Activated T-cell treated with anti-CD3 and anti-CD28 coated beads for 24 hours (primary cell): ENCODE results near the gene ERG.

Experiments
- DNase-seq: peaks from one replicate; pipeline ENCODE4 v3.0.0-alpha.2; 2020; ENCODE audit warnings: low read depth

Gene ERG

GRCh38 chr21:38433471-38433870, 64.8 kb downstream of the ERG start:
- DNase-seq = no peak

DNA sequence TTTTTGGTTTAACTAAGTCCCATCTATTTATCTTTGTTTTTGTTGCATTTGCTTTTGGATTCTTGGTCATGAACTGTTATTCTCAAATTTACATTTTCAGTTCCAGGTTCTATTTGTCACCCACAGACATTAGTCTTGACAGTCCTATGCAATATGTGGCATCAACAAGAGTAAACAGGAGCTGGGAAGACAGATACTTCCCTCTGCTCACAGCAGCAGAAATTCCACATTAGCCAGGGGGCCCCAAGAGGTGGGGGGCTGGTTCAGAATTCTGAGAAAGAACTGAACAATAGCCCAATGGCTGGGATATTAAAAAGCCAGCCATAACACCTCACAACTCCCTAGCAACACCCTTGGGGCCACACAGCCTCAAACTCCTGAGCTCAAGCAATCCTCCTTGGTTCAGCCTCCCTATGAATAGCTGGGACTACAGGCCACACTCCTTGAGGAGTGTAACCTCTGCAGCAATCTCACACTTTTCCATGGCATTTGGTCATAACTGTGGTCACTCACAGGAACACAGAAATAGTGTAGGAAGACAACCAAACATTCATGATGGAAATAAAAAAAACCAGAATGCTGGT, 67.8 kb downstream of the ERG start:
- DNase-seq = no peak

GRCh38 chr21:38429011-38429410, 69.3 kb downstream of the ERG start:
- no peak for DNase-seq

DNA sequence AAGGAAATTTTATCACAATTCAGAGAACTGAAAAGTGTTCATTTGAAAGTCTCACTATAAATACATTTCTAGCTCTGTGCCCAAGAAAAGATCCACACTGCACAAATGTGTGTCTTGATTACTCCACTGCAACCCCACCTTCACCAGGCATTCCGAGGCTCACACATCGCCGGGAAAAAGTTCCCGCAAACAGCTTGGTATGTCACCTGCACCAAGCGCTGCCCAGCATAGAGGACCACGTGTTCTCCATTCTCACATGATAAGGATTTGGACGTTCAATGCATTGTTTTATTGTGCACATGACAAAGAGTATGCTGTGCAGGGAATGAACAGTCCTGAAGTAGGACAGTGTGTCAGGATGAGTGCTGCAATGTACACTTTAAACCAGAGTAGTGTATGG, 70.1 kb downstream of the ERG start:
- DNase-seq = no peak

DNA sequence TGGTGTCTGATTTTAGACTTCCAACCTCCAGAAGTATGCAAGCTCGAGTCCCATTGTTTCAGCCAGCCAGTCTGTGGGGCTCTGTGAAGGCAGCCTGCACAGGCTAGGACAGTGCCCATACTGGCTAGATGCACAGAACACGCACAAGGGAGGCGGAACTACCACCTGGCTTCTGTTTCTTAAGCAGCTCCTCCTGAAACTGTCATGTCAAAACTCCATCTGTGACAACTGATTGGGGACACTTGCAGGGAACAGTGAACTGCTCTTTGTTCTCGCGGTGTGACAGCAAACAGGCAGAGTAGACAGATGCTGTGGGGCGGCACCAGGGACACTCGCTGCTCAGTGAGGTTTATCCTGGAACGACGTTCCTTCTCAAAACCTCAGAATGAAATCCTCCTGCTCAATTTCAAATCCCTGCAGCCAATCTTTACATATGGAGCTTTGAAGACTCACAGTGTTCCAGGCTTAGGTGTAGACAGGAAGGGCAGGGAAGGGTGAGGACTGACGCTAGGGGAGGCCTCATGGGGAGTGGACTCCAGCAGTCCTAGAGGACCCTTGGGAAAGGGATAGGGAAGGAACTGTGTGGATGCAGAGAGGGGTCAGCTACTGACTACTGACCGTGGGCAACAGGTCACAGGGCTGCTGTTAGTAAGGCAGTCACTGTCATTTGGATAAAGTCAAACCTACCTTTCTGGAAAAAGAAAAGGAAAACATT, 73.8 kb downstream of the ERG start:
- DNase-seq = no peak

- DNase-seq = no peak
These were observed 76.2 kb downstream of the ERG start for GRCh38 chr21:38422082-38422481.

DNA sequence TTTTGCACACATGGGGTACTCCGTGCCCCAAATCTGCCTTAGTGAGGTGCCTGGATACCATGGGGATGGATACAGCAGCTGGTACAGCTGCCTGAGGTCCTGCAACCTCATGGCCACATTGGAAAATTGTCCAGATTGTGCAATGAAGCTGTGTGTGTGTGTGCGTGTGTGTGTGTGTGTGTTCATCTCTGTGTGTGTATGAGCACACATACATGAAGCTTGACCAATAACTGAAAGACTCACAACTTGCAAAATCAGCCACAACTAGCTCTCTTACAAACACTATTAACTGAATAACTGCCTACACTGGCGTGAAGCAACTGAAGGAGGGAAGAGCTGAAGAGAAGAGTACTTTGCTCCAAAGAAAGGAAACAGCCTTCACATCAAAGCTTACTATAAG, 78.1 kb downstream of the ERG start:
- DNase-seq = no peak

DNA sequence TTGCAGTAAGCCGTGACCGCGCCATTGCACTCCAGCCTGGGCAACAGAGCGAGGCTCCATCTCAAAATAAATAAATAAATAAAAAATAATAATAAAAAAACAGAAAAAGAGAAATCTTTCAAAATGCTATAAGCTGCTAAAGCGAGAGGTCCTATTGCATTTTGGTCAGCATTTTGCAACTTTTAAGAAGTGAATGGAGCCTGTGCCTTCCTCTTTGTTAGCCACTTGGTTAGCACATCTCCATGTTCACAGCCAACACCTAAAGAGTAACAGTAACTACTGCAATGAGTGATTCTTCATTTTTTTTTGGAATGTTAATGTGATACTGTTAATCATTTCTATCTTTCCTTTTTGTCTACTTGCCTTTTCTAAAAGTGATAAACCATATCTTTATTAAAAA, 80.6 kb downstream of the ERG start:
- DNase-seq = no peak

GRCh38 chr21:38416791-38417190, 81.5 kb downstream of the ERG start:
- DNase-seq = no peak

DNA sequence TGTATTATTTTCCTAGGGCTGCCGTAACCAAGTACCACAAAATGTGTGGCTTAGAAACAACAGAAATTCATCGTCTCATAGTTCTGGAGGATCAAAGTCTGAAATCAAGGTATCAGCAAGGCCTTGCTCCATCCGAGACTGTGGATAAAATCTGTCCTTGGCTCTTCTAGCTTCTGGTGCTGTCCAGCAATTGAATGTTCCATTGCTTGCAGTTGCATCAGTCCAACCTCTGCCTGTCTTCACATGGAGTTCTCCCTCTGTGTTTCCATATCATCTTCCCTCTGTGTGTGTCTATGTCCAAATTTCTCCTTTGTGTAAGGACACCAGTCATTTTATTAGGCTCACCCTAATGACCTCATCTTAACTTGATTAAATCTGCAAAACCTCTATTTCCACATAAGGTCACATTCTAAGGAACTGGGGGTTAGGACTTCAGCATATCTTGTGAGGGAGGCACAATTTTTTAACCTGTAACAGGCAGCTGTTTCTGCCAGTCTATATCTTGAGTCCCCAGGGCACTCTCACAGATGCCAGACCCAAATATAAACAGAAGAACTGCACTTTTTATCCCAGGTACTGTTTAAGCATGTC, 84.2 kb downstream of the ERG start:
- DNase-seq = no peak

GRCh38 chr21:38410466-38410865, 87.8 kb downstream of the ERG start:
- DNase-seq = no peak

DNA sequence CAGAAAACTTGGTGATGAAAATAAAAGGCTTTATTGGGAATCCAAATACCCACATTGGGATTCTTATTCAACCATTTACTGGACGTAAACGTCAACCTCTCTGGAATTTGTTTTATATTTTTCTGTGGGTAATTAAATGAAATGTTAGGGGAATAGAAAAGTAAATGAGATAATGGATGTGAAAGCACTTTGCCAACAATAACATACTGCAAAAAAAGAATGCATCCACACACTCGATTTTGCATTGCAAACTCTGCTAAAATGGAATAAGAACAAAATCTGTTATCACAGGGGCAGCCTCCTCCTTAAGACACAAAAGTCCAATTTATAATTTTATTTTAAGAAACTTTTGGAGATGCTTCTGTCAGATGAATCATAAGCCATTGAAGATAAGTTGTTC, 88.4 kb downstream of the ERG start:
- no peak for DNase-seq

DNA sequence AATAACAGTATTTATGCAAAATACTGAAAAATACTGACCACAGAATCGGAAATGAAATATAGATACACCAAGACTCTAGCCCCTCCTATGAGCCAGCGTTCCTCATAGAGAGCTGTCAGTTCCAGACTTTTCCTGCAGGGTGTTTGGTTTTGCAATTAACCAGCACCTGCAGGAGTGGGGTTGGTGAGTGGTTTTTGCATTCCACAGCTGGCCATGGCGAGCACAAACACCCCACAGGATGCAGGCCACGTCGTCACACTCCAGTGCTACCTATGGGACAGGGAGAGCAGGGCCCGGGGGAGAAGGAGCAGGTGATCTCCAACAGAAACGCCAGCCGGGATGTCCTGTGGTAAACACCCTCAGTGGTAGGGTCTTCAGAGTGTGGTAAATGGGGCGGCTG, 94.1 kb downstream of the ERG start:
- DNase-seq = no peak

- no peak for DNase-seq
These were observed 95.5 kb downstream of the ERG start for GRCh38 chr21:38402795-38403194.

GRCh38 chr21:38402291-38402690, 96.0 kb downstream of the ERG start:
- no peak for DNase-seq

DNA sequence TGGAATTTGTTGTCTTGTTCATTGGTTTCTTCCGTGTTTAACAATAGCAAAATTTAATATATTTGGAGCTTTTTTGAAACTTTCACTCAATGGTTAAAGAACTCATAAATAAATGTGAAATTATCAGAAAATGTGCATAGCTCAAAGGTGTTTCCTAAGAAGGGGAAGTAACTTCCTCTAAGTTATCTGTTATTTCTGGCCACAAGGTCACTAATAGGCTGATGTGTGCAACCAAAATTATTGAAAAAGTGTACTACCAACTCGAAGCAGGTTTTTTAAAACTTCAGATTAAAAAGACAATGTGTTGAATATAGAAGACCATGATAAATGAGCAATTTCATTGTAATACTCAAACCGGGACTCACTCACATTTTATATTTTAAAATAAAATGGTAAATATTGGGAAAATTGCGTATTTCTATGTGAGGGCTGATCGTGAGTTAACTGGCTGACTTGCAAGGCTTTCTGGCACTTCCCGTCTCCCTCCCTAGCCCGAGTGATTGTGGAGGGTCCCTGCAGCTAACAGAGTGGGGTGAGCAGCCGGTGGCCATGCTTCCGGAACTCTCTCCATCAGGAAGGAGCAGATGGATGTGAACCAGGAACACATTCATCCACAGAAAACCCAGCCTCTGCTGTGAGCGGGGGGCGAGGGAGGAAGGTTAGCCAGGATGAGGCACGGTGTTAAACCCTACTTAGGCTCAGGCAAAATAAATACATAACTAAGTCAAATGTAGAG, 96.9 kb downstream of the ERG start:
- no peak for DNase-seq

GRCh38 chr21:38400195-38400919, 97.9 kb downstream of the ERG start:
- DNase-seq = no peak

DNA sequence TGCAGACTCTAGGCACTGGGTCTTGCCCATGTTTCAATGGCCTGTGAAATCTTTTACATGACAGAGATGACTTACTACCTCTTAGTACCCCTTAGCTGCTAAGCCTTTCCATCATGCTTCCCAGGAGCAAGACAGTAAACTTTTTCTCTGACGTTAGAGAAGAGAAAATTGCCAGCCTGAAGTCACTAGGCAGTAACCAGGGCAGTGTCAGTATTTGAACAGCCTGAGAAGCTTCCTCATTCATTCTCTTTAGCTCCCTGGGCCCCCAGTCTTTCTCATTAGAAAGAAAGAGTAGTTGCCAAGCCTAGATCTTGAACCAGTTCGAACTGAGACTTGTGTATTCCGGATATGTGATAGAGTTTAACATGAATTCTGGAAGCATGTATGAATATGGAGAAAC, 99.2 kb downstream of the ERG start:
- DNase-seq = no peak

DNA sequence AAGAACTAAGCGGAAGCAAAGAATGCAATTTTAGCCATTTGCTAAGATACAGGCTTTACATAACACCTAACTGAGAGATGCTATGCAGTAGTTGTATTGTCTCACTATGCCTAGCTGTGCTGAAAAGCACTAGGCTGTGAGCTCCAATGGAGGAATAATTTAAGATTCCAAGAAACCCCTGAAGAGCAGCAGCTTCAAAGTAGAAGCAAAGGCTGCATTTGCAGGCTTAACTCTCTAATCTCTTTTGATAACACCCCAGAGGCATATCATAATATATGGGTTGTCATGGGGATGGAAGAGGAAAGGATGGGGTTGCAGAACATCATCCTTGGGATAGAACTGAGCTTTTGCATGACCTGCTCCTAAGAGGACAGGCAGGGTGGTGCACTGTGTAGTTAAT, 102.0 kb downstream of the ERG start:
- DNase-seq = no peak

- DNase-seq = no peak
These were observed 102.7 kb downstream of the ERG start for GRCh38 chr21:38395581-38395980.

- DNase-seq = no peak
These were observed 105.6 kb downstream of the ERG start for GRCh38 chr21:38392661-38393060.

DNA sequence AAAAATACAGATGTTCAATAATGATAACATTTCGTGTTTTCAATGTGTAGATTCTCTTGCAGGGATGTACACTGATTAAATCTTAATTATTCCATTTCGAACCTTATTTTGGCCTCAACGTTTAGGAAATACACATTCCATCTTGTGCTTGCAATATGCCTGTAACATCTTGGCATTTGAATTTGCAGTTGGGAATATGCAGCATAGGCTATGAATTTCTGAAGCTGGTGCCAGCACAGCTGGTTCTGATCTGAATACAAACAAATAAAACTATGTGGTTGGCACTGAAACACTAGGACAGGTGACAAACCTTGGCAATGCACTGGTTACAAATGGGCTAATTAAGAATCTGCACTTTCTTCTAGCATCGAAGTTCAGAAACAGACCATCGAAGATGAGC, 108.4 kb downstream of the ERG start:
- DNase-seq = no peak

DNA sequence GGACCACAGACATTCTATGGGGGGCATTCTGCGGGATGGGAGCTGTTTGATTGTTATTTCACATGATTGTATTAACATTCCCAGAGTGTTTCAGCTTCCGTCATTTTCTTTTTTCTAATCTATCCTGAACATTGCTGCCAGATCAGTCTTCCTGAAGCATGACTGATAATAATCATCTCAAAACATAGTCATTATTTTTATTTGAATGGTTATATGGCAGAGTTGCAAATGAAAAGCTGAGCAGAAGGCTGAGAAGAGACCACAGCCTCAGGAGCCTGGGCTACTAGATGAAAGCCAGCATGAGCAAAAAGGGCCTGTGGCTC, 109.0 kb downstream of the ERG start:
- DNase-seq = no peak
